IMR-90 (cell line): ENCODE results near the gene DAPK1.

Source experiments
- MXI1 ChIP-seq: IDR thresholded peaks from 2 replicates; pipeline ENCODE4 v1.6.1; 2012; ENCODE audit warnings: low read depth, mild to moderate bottlenecking, low read length, moderate library complexity, borderline replicate concordance
- NFE2L2 ChIP-seq: fragments of 150-350 bp; IDR thresholded peaks from 2 replicates; pipeline ENCODE4 v1.6.1; 2016; ENCODE audit warnings: low read depth, mild to moderate bottlenecking, low read length
- POLR2A ChIP-seq: IDR thresholded peaks from 2 replicates; pipeline ENCODE4 v1.6.1; 2012; ENCODE audit warnings: mild to moderate bottlenecking, low read depth, low read length
- RAD21 ChIP-seq: IDR thresholded peaks from 2 replicates; pipeline ENCODE4 v1.6.1; 2012; ENCODE audit warnings: low read length, improper control_type of control experiment
- TF ChIP-seq, protein P1 (sequence below): conservative IDR thresholded peaks from 2 replicates; pipeline ENCODE4 v1.5.1; 2012; ENCODE audit warnings: mild to moderate bottlenecking, low read depth, low read length, improper control_type of control experiment
- TF ChIP-seq, protein P2 (sequence below): fragments of 150-350 bp; IDR thresholded peaks from 2 replicates; pipeline ENCODE4 v1.6.1; 2016; ENCODE audit warnings: low read depth, mild to moderate bottlenecking, low read length, moderate library complexity, borderline replicate concordance

DNA sequence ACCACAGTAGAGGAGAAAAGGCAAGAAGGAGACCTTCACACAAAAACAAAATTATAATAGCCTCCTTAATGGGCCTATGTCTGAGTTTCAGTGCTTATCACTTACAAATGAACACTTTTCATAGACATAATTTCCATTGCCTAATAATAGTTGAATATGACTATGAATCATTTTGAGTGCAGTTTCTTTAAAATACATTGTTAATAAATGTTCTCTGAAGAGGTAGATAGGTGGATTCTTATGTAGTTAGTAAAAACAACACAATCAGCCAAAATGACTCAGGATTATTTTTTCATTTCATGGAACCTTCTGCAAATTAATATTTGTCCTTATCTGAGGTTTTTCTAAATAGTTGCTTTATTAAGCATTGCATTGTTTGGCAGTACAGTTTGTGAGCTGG lies 45.6 kb downstream of the DAPK1 start:
- TF ChIP-seq, protein P1, sequence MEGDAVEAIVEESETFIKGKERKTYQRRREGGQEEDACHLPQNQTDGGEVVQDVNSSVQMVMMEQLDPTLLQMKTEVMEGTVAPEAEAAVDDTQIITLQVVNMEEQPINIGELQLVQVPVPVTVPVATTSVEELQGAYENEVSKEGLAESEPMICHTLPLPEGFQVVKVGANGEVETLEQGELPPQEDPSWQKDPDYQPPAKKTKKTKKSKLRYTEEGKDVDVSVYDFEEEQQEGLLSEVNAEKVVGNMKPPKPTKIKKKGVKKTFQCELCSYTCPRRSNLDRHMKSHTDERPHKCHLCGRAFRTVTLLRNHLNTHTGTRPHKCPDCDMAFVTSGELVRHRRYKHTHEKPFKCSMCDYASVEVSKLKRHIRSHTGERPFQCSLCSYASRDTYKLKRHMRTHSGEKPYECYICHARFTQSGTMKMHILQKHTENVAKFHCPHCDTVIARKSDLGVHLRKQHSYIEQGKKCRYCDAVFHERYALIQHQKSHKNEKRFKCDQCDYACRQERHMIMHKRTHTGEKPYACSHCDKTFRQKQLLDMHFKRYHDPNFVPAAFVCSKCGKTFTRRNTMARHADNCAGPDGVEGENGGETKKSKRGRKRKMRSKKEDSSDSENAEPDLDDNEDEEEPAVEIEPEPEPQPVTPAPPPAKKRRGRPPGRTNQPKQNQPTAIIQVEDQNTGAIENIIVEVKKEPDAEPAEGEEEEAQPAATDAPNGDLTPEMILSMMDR = no peak
- TF ChIP-seq MXI1 (no peak), RAD21 (no peak), POLR2A (no peak), NFE2L2 (no peak)
- TF ChIP-seq, protein P2, sequence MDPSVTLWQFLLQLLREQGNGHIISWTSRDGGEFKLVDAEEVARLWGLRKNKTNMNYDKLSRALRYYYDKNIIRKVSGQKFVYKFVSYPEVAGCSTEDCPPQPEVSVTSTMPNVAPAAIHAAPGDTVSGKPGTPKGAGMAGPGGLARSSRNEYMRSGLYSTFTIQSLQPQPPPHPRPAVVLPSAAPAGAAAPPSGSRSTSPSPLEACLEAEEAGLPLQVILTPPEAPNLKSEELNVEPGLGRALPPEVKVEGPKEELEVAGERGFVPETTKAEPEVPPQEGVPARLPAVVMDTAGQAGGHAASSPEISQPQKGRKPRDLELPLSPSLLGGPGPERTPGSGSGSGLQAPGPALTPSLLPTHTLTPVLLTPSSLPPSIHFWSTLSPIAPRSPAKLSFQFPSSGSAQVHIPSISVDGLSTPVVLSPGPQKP = no peak
